Measurements from ENCODE around the gene BATF2.

Gene BATF2

DNA sequence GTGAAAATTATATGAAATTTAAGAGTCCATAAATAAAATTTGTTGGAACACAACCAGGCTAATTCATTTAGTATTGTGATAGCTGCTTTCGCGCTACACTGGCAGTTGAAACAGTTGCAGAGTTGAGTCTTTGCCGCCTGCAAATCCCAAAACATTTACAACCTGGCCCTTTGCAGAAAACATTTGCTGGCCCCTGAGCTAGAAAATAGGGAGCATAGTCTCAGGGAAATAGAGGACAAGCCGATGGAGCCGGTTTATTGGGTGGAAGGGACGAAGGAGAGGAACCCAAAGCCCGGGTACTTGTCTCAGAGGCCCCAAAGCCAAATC lies 43.7 kb upstream of the BATF2 start:
- TF ChIP-seq, protein P1, sequence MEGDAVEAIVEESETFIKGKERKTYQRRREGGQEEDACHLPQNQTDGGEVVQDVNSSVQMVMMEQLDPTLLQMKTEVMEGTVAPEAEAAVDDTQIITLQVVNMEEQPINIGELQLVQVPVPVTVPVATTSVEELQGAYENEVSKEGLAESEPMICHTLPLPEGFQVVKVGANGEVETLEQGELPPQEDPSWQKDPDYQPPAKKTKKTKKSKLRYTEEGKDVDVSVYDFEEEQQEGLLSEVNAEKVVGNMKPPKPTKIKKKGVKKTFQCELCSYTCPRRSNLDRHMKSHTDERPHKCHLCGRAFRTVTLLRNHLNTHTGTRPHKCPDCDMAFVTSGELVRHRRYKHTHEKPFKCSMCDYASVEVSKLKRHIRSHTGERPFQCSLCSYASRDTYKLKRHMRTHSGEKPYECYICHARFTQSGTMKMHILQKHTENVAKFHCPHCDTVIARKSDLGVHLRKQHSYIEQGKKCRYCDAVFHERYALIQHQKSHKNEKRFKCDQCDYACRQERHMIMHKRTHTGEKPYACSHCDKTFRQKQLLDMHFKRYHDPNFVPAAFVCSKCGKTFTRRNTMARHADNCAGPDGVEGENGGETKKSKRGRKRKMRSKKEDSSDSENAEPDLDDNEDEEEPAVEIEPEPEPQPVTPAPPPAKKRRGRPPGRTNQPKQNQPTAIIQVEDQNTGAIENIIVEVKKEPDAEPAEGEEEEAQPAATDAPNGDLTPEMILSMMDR (conservative IDR thresholded peaks at IDR 0.05; ENCODE audit: low read depth) = no peak
- H3K27ac ChIP-seq = peak overlapping the region; percentile 97
- ChIA-PET CTCF (interaction anchor here (0.7 to 1.4 kb wide), 3 partner anchors 27 to 153 kb away, joined by 3 to 4 read pairs (median 3); partner anchors contain the start of gene ARL2), POLR2A (ENCODE audit: low non-redundant PET) (interaction anchor here (0.6 kb wide), 2 partner anchors 21 to 34 kb away, joined by 3 to 8 read pairs; no protein-coding TSS in a partner anchor)
- no peak for DNase-seq (ENCODE audit: low spot score)

DNA sequence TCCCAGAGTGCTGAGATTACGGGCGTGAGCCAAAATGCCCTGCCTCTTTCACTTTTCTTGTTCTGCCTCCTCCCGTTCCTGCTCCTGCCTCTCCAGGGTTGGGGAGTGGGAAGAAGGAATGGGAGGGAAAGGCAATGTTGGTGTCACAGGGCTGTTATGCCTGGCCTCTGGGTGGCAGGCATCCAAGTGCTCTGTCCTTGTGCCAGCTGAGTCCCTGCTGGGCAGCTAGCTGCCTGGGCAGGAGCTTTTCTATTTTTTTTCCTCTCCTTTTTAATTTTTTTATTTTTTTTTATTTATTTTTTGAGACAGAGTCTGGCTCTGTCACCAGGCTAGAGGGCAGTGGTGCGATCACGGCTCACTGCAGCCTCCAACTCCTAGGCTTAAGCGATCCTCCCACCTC lies 40.2 kb upstream of the BATF2 start:
- CTCF ChIA-PET = interaction anchor here (0.7 to 1.1 kb wide), 2 partner anchors 97 to 143 kb away, joined by 3 read pairs; no protein-coding TSS in a partner anchor

DNA sequence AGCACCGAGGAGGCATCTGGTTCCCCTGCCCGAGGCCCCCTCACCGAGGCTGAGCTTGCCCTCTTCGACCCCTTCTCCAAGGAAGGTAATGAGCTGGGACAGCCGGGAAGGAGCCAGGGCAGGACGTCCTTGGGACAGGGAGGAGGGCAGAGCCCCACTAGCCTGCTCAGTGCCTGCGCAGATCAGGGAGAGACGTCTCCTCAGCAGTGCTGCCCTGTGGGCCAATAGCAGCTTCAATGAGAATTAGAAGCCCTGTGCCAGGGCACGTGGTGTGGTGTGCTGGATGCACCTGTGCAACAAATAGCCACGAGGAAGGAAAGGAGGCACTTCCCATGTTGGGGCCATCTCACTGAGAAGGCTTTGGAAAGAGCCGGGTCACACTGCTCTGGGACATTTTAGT lies 38.8 kb upstream of the BATF2 start:
- CTCF ChIA-PET = no interaction called here
- TF ChIP-seq, protein P1 (conservative IDR thresholded peaks at IDR 0.05; ENCODE audit: low read depth) = no peak
- POLR2A ChIA-PET (ENCODE audit: low non-redundant PET) = no interaction called here
- H3K27ac ChIP-seq = peak overlapping the region; percentile 6; the same call in 1 of the 2 replicates
- no peak for DNase-seq (ENCODE audit: low spot score)

More for the DNA sequence above, 40.2 kb upstream of the BATF2 start:
- TF ChIP-seq, protein P1 (conservative IDR thresholded peaks at IDR 0.05; ENCODE audit: low read depth) = no peak
- DNase-seq (ENCODE audit: low spot score) = no peak
- peak overlapping the region; percentile 53 for H3K27ac ChIP-seq
- POLR2A ChIA-PET (ENCODE audit: low non-redundant PET) = no interaction called here

DNA sequence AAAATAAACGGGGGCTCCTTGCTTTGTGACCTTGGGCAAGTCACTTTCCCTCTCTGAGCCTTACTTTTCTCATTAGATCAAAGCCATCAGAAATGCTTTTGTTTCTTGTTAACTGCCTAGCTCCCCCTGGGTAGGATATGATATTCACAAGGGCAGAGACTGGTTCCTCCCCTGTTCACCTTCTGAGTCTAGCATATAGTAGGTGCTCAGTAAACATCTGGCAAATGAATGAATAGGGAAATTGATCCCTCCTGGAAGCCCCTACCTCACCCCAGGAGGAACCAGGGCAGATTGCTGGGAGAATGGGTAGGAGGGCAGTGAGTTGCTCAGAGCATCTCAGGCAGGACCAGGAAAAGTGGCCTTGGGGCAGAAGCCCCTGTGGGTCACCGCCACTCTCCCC lies 37.7 kb upstream of the BATF2 start:
- DNase-seq (ENCODE audit: low spot score) = no peak
- ChIA-PET POLR2A (ENCODE audit: low non-redundant PET) (no interaction called here), CTCF (interaction anchor here (0.6 kb wide), 1 partner anchor 69 kb away, joined by 3 read pairs; no protein-coding TSS in a partner anchor)
- TF ChIP-seq, protein P1 (conservative IDR thresholded peaks at IDR 0.05; ENCODE audit: low read depth) = no peak
- peak overlapping the region; percentile 26 for H3K27ac ChIP-seq

DNA sequence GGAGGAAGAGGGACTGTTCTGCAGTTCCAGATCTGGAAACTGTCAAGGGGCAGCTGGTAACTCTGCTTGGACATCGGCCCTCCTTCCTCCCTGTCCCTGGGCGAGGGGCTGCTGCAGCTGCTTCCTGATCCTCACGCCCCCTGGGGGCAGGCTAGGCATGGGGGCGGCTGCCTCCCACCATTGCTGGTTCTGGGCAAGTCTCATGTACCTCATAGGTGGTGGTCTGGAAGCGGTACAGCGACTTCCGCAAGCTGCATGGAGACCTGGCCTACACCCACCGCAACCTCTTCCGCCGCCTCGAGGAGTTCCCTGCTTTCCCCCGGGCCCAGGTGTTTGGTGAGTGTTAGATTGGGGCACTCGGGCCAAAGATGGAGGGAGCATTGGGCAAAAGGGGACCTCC lies 35.4 kb upstream of the BATF2 start:
- CTCF ChIA-PET = interaction anchor here (0.6 to 0.9 kb wide), 2 partner anchors 18 to 22 kb away, joined by 3 to 4 read pairs; partner anchors contain the start of gene ARL2
- DNase-seq (ENCODE audit: low spot score) = no peak
- TF ChIP-seq, protein P1 (conservative IDR thresholded peaks at IDR 0.05; ENCODE audit: low read depth) = no peak
- H3K27ac ChIP-seq = peak overlapping the region; percentile 4; the same call in 1 of the 2 replicates
- POLR2A ChIA-PET (ENCODE audit: low non-redundant PET) = no interaction called here

DNA sequence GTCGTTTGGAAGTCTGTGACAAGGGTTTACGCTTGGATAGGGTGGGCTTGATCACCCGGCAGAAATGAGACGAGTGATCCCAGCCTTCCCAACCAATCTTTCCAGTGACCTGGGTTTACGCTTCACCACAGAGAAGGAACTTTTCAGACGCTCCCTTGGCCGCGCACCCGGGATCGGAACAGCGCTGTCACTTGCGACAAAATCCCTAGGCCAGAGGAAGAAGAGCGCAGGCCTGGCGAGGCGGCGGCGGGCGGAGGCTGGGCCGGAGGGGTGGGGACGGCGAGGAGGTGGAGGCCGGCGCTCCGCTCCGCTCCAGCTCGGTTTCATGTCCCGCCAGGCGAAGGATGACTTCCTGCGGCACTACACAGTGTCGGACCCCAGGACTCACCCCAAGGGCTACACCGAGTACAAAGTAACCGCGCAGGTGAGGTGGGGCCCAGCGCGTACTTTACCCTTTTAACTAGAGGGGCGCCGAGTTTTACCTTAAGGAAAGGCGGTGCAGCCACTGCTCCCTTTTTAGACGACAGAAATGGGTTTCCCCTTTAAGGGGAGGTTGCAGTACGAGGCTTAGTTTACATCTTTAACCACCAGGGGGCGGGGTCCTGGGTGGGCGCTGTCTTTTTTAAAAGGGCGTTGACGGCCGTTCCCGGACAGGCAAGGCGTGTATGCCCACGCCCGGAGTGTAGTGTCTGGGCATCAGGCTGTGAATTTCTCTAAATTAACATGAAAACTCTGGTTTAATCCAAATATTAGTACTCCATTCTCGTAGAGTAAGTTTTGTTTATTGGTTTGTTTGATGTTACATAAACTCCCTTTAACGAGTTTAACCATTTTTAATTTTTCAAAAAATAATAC lies 30.7 kb upstream of the BATF2 start, which contains the start of gene SNX15:
TSS of gene SNX15 (plus strand) at position 227 of the 855 bp plus-strand sequence. CDS start at position 326, 99 bp downstream.
- POLR2A ChIA-PET (ENCODE audit: low non-redundant PET) = no interaction called here
- TF ChIP-seq, protein P1 (conservative IDR thresholded peaks at IDR 0.05; ENCODE audit: low read depth) = peak; percentile 50
- CTCF ChIA-PET = interaction anchor here (0.6 to 2.2 kb wide), 5 partner anchors 13 to 147 kb away, joined by 3 to 14 read pairs (median 4); partner anchors contain the start of gene ARL2
- H3K27ac ChIP-seq = peak within 1 kb of the TSS; percentile 95
- peak; percentile 95 for DNase-seq (ENCODE audit: low spot score)

Data from RWPE1 (cell line).